GM12874 (cell line): ENCODE measurements around the gene CCDC185.

ENCODE experiments used
- CTCF ChIP-seq: IDR thresholded peaks from 2 replicates; pipeline ENCODE4 v1.5.1; 2011; ENCODE audit warnings: low read depth, mild to moderate bottlenecking, control low read depth, low read length, moderate library complexity; ENCODE audit not compliant: insufficient read depth

CCDC185 gene

DNA sequence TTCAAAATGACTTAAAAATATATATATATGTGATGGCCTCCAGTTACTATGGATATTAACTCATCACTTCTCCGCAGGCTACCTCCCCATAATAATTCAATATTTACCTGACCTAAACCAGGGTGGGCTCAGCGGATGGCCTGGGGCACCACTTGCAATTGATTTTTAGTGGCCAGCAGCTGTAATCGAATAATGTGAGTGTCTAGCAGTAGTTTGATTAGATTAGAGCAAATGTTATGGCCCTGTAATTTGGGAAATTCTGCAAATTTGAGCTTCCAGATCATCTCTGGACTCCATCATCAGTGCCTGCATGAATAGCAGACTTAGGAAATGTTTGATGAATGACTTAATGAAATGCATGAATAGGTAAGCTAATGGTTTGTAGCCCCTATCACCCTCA lies 44.0 kb upstream of the CCDC185 start:
- no peak for TF ChIP-seq CTCF

- TF ChIP-seq CTCF: no peak
These were observed 42.8 kb upstream of the CCDC185 start for GRCh38 chr1:223350361-223350908.

GRCh38 chr1:223352944-223353343 lies 40.3 kb upstream of the CCDC185 start:
- TF ChIP-seq CTCF: no peak

- TF ChIP-seq CTCF: no peak
These were observed 39.3 kb upstream of the CCDC185 start for GRCh38 chr1:223353939-223354338.

DNA sequence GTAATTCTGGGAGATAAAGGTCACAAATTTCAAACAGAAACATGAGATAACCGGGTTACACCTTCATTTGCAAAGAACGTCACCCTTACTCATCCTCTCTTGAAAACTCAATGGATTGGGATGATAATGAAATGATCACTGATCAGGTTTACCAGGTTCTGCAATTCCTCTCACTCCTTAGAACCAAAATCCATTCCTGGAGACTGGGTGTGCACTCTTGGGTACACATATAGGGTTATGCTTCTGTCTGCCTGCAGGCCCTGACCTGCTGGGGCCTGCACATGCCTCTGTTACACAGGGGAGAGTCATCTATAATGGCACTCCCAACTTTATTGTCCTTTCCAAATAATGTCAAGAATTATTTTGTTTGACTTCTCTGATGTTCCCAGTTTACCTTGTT lies 37.5 kb upstream of the CCDC185 start:
- TF ChIP-seq CTCF: no peak

GRCh38 chr1:223358826-223359225 lies 34.4 kb upstream of the CCDC185 start:
- no peak for TF ChIP-seq CTCF

DNA sequence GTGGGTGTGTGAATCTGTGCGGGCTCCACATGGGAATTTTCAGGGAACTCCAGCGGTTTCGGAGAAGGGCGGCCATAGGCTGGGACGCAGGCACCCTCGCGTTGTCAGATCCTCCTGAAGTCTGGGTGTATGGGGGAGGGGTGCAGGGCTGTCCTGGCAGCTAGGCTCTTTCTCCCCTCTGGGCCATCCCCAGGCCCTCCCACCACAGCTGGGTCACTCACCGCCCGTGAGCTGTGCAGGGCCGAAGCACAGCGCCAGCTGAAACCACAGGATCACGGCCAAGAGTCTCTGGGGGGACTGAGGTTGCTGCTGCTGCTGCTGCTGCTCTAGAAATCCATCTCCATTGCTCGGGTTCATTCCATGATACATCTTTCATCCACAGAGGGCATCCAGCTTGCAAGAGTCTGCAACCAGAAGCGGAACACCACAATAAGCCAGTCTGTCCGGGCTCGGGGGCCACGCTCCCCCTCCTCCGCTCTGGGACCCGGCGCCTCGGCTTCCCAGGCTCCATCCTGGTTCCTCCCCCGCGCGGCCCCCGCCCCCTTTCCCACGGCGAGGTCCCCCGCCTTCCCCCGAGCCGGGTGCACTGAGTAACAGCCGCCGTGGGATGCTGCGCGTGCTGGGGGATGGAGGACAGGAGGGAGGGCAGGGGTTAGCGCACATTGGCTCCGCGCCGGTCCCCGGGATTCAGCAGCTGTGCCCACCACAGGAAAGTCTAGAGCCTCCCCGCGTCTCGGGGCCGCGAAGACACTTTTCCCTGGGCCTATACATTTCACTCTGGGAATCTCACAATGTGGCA lies 30.0 kb upstream of the CCDC185 start:
- TF ChIP-seq CTCF: no peak
